ENCODE measurements around the gene RBMX. TPM values are rescaled to one million over a fixed set of nuclear protein-coding genes. Genes with fewer than 3 reads are reported as not detected.

Gene RBMX
- total and polyA plus RNA-seq, 2 of the 13 experiments (the other 11 are each of a cell fraction or from before 2014, with no cell fraction given) = 114 to 254 TPM

DNA sequence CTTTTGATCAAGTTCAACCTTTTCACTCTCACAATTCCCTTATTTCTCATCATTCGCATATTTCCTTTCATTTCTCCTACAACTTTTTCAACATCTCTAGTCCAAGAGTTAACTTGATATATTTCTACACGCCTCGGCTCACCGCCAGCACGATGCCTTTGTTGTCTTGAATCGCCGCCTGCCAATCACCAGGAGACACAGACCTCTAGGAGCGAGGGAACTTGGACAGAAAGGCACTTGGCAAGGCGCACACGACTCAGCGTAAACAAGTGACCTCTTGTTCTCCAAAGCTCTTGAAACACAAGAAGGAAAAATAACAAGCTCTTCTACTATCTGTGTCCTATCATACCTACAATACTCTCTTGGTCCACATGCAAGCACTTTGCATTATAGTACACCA is 27.1 kb upstream of the RBMX start:
- Histone ChIP-seq H3K9me3 (ENCODE audit: low read length) (no peaks in the 10 kb centered on the region), H3K4me2 (ENCODE audit: low read depth, low read length) (no peak overlapping the region), H3K79me2 (ENCODE audit: insufficient read depth, low read length) (no peaks in the 10 kb centered on the region), H3K27ac (ENCODE audit: extremely low read length, insufficient read depth, low read length) (no peak overlapping the region), H3K36me3 (replicated peaks in 1 of 2; ENCODE audit: control insufficient read depth in 1 of 2, insufficient read depth in 2 of 2, low read length in 2 of 2) (no peaks in the 10 kb centered on the region), H4K20me1 (ENCODE audit: insufficient read depth, low read length) (no peaks in the 10 kb centered on the region), H3K4me1 (ENCODE audit: insufficient read depth, low read length) (no peaks in the 10 kb centered on the region), H3K27me3 (ENCODE audit: control insufficient read depth in 1 of 2, insufficient read depth in 2 of 2, low read length in 2 of 2) (no peaks in the 10 kb centered on the region), H2AFZ (ENCODE audit: low read length) (no peak overlapping the region), H3K4me3 (replicated peaks in 1 of 3; ENCODE audit: insufficient read depth in 1 of 3, low read depth in 2 of 3, low read length in 3 of 3) (no peak overlapping the region), H3K9ac (ENCODE audit: insufficient read depth, low read depth, low read length) (no peak overlapping the region)
- no peak for ATAC-seq
- no peak for FAIRE-seq
- no peak for DNase-seq (ENCODE audit: low spot score)
- intact Hi-C loops (cut with micrococcal nuclease; ENCODE audit: unreplicated experiment) = loop anchor here (2.0 kb wide), 1 partner anchor 27 kb away; the partner anchor contains the start of gene RBMX
- POLR2A ChIA-PET = interaction anchor here (1.6 kb wide), 1 partner anchor 27 kb away, joined by 5 read pairs; the partner anchor contains the start of gene RBMX
- 69% methylated on average over 11 of the region's 11 CpGs for WGBS (ENCODE audit: low lambda C conversion rate)
- TF ChIP-seq ZNF232 (CRISPR knock-in tag; IDR thresholded peaks at IDR 0.05; ENCODE audit: borderline replicate concordance) = no peak
- TF ChIP-seq KDM3A (CRISPR knock-in tag; IDR thresholded peaks at IDR 0.05; ENCODE audit: low read depth) = no peak
- TF ChIP-seq ZNF883 (CRISPR knock-in tag; IDR thresholded peaks at IDR 0.05; ENCODE audit: not compliant biosample characterization) = no peak
- TF ChIP-seq, protein P1, sequence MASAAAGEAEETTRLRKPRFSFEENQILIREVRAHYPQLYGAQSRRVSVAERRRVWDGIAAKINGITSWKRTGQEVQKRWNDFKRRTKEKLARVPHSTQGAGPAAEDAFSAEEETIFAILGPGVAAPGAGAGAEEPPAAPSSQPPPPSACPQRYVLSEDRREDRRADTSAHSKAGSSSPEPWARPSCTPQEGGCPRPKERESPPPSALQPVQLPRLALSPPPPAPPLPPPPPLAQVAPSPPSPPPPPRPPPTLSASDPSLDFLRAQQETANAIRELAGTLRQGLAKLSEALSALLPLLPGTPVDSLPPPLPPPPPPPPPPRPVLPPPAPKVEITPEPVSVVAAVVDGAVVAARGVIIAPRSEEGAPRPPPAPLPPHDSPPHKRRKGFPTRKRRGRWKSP (CRISPR knock-in tag; IDR thresholded peaks at IDR 0.05) = no peak
- TF ChIP-seq ZNF280D (CRISPR knock-in tag; IDR thresholded peaks at IDR 0.05) = no peak
- TF ChIP-seq HOXA7 (CRISPR knock-in tag; IDR thresholded peaks at IDR 0.05) = no peak
- no peak for TF ChIP-seq NR2C2 (CRISPR knock-in tag; IDR thresholded peaks at IDR 0.05; ENCODE audit: borderline replicate concordance)
- no peak for TF ChIP-seq NFIC (IDR thresholded peaks at IDR 0.05; ENCODE audit: low read length)
- TF ChIP-seq ZNF251 (CRISPR knock-in tag; IDR thresholded peaks at IDR 0.05) = no peak
- TF ChIP-seq CERS6 (CRISPR knock-in tag; IDR thresholded peaks at IDR 0.05) = no peak
- no peak for TF ChIP-seq EED (CRISPR knock-in tag; IDR thresholded peaks at IDR 0.05)
- CTCF ChIA-PET (ENCODE audit: low intra/inter-chr PET ratio, low total read pairs) = no interaction called here
- no TSS peak for BruUV-seq (replicated peaks)
- in situ Hi-C loops (cut with HindIII; ENCODE audit: extremely low pct_ligation_motif_present, low pct_unique_long_range_greater_than_20kb) = loop anchor here (25.0 kb wide), 1 partner anchor 195 kb away; no protein-coding TSS in a partner anchor

Measured in HepG2 (cell line).